ENCODE measurements around the gene KCNK7. TPM values are rescaled to one million over a fixed set of nuclear protein-coding genes. Genes with fewer than 3 reads are reported as not detected.

Gene KCNK7
- total RNA-seq, 4 donors from 2014 or later: 0.39 to 18.6 TPM; not detected in 2

DNA sequence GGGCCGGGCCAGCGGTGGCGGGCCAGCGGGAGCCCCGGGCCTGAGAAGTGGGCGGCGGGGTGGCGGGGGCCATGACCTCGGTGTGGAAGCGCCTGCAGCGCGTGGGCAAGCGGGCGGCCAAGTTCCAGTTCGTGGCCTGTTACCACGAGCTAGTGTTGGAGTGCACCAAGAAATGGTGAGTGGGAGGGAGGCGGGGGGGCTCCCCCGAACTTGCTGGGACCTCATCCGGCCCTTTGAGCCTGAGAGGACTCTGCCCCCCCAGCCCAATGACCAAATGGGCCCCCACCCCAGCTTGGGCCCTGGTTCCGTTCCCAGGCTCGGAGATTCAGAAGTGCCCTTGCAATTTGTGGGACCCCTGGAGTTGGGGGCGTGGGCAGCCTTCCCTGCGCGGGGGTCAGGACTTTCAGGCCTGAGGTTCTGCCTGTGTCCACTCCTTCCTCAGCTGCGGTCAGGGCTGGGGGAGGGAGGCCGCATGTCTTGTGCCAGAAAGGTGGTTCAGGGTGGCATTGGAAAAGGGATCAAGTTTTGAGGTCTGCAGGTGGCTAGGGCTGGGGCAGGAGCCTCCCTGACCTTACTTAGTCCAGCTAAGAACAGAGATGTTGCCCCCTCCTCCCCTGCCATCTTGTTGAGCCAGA lies 19.3 kb downstream of the KCNK7 start:
- DNase-seq: peak in 1 of 2 donors; percentile 63
- Histone ChIP-seq H3K9me3 (no peaks in the 10 kb centered on the region), H3K4me3 (peak overlapping the region; percentile 65 to 97 (median 80)), H3K27ac (peak overlapping the region; percentile 100), H3K27me3 (no peaks in the 10 kb centered on the region), H3K36me3 (peaks cover 0 to 24% of the 10 kb centered on the region in 2 donors), H3K4me1 (peaks cover 63 to 73% of the 10 kb centered on the region in 2 donors)
- peak in 1 of 2 donors; percentile 8 for ATAC-seq
- intact Hi-C loops (cut with DNase I; ENCODE audit: low total_unique reads): loop anchor here (1.0 to 5.0 kb wide), 2 partner anchors 158 to 719 kb away; no protein-coding TSS in a partner anchor
- TF ChIP-seq CTCF (IDR thresholded peaks at IDR 0.05 in 4 of 5, conservative IDR thresholded peaks at IDR 0.05 in 1 of 5): no peak
- no peak for TF ChIP-seq POLR2A (IDR thresholded peaks at IDR 0.05)
- in situ Hi-C loops (cut with MboI; ENCODE audit: low sequenced_read_pairs in 4 of 4): no loop called here

GRCh38 chr11:65575568-65576231 lies 19.9 kb downstream of the KCNK7 start, which contains the start of gene EHBP1L1:
Gene EHBP1L1 (plus strand): TSS chr11:65576053. CDS start chr11:65576303, 250 bp downstream.
- DNase-seq (peak in 1 of 2 donors; percentile 73), ATAC-seq (peak; percentile 13)
- Histone ChIP-seq H3K4me3 (peak within 1 kb of the TSS; percentile 65 to 97 (median 80)), H3K36me3 (peaks cover 0 to 18% of the 10 kb centered on the region in 2 donors), H3K27ac (peak within 1 kb of the TSS; percentile 100), H3K4me1 (peaks cover 64 to 75% of the 10 kb centered on the region in 2 donors), H3K27me3 (no peaks in the 10 kb centered on the region), H3K9me3 (no peaks in the 10 kb centered on the region)
- intact Hi-C loops (cut with DNase I; ENCODE audit: low total_unique reads) (loop anchor here (1.0 to 5.0 kb wide), 3 partner anchors 40 to 718 kb away; partner anchors contain the start of gene PCNX3), in situ Hi-C loops (cut with MboI; ENCODE audit: low sequenced_read_pairs in 4 of 4) (no loop called here)
- peak; percentile 82 to 85 for TF ChIP-seq POLR2A (IDR thresholded peaks at IDR 0.05)
- TF ChIP-seq CTCF (IDR thresholded peaks at IDR 0.05 in 4 of 5, conservative IDR thresholded peaks at IDR 0.05 in 1 of 5): no peak

- in situ Hi-C loops (cut with MboI; ENCODE audit: low sequenced_read_pairs in 4 of 4): no loop called here
- intact Hi-C loops (cut with DNase I; ENCODE audit: low total_unique reads): loop anchor here (1.0 to 5.0 kb wide), 5 partner anchors 13 to 718 kb away; partner anchors contain the start of gene PCNX3
- peaks cover 0 to 11% of the 10 kb centered on the region in 2 donors for H3K36me3 ChIP-seq
Observed at GRCh38 chr11:65574811-65575567, 20.6 kb downstream of the KCNK7 start.

More at GRCh38 chr11:65574811-65575567, 20.6 kb downstream of the KCNK7 start:
- DNase-seq (peak; percentile 73 to 82), ATAC-seq (peak in 1 of 2 donors; percentile 4)
- Histone ChIP-seq H3K27ac (peak overlapping the region; percentile 100), H3K4me3 (peak overlapping the region; percentile 43 to 97 (median 76)), H3K9me3 (no peaks in the 10 kb centered on the region), H3K4me1 (peaks cover 62 to 75% of the 10 kb centered on the region in 2 donors), H3K27me3 (no peaks in the 10 kb centered on the region)
- TF ChIP-seq POLR2A (IDR thresholded peaks at IDR 0.05) (no peak), CTCF (IDR thresholded peaks at IDR 0.05 in 4 of 5, conservative IDR thresholded peaks at IDR 0.05 in 1 of 5) (no peak)
